Parathyroid adenoma (tissue), 2 donors: ENCODE measurements around the gene PROKR2.

Source experiments
- H2AFZ ChIP-seq: fragments of 300-600 bp; sonication (generic); one replicate; pipeline ENCODE4 v1.7.0; 2017; ENCODE audit warnings: antibody characterized with exemption, mild to moderate bottlenecking
- H3K27ac ChIP-seq: fragments of 300-600 bp; sonication (generic); one replicate; pipeline ENCODE4 v1.7.0; 2017
- H3K27me3 ChIP-seq: fragments of 300-600 bp; sonication (generic); one replicate; pipeline ENCODE4 v1.7.0; 2017; ENCODE audit warnings: low read length; ENCODE audit not compliant: control insufficient read depth, insufficient read depth
- H3K36me3 ChIP-seq: fragments of 300-600 bp; sonication (generic); one replicate; pipeline ENCODE4 v1.7.0; 2017; ENCODE audit warnings: low read length; ENCODE audit not compliant: control insufficient read depth, insufficient read depth
- H3K4me1 ChIP-seq: fragments of 300-600 bp; sonication (generic); one replicate; pipeline ENCODE4 v1.7.0; 2017; ENCODE audit warnings: control low read depth
- H3K4me2 ChIP-seq: fragments of 300-600 bp; sonication (generic); one replicate; pipeline ENCODE4 v1.7.0; 2017; ENCODE audit warnings: low read length
- H3K4me3 ChIP-seq: fragments of 300-600 bp; sonication (generic); one replicate; pipeline ENCODE4 v1.7.0; 2017; ENCODE audit warnings: low read depth, low read length
- H3K79me2 ChIP-seq: fragments of 300-600 bp; sonication (generic); one replicate; pipeline ENCODE4 v1.7.0; 2017; ENCODE audit warnings: control low read depth
- H3K9ac ChIP-seq: fragments of 300-600 bp; sonication (generic); one replicate; pipeline ENCODE4 v1.7.0; 2017; ENCODE audit warnings: mild to moderate bottlenecking
- H3K9me3 ChIP-seq: fragments of 300-600 bp; sonication (generic); one replicate; pipeline ENCODE4 v1.7.0; 2017; ENCODE audit warnings: low read length; ENCODE audit not compliant: control insufficient read depth
- CTCF ChIP-seq: fragments of 300-600 bp; sonication (generic); IDR thresholded peaks from one replicate; pipeline ENCODE4 v1.7.0; 2017; ENCODE audit warnings: antibody characterized with exemption, mild to moderate bottlenecking
- donor health status: primary hyperparathyroidism.

The PROKR2 gene

GRCh38 chr20:5270603-5271002 is 46.2 kb downstream of the PROKR2 start:
- Histone ChIP-seq H3K79me2 (no peaks in the 10 kb centered on the region), H3K27me3 (no peaks in the 10 kb centered on the region), H2AFZ (no peak overlapping the region), H3K9ac (no peak overlapping the region), H3K36me3 (no peaks in the 10 kb centered on the region), H3K27ac (no peak overlapping the region), H3K4me2 (no peak overlapping the region), H3K4me1 (no peaks in the 10 kb centered on the region), H3K4me3 (no peak overlapping the region), H3K9me3 (no peaks in the 10 kb centered on the region)
- TF ChIP-seq CTCF, result no peak

- H3K27me3 ChIP-seq, result no peaks in the 10 kb centered on the region
- H3K9me3 ChIP-seq, result no peaks in the 10 kb centered on the region
- H3K4me1 ChIP-seq, result no peaks in the 10 kb centered on the region
- H3K4me3 ChIP-seq, result no peak overlapping the region
- no peak overlapping the region for H3K4me2 ChIP-seq
- H3K36me3 ChIP-seq, result no peaks in the 10 kb centered on the region
- no peak overlapping the region for H3K27ac ChIP-seq
- no peak overlapping the region for H3K9ac ChIP-seq
- no peak for TF ChIP-seq CTCF
- no peaks in the 10 kb centered on the region for H3K79me2 ChIP-seq
- H2AFZ ChIP-seq, result no peak overlapping the region
Measured at GRCh38 chr20:5268449-5268848, 48.3 kb downstream of the PROKR2 start.

GRCh38 chr20:5267092-5267491 is 49.7 kb downstream of the PROKR2 start:
- Histone ChIP-seq H3K4me3 (no peak overlapping the region), H2AFZ (no peak overlapping the region), H3K4me2 (no peak overlapping the region), H3K9ac (no peak overlapping the region), H3K4me1 (no peaks in the 10 kb centered on the region), H3K9me3 (no peaks in the 10 kb centered on the region), H3K36me3 (no peaks in the 10 kb centered on the region), H3K79me2 (no peaks in the 10 kb centered on the region), H3K27ac (no peak overlapping the region), H3K27me3 (no peaks in the 10 kb centered on the region)
- no peak for TF ChIP-seq CTCF
